ENCODE results near the gene COX8A. TPM values are rescaled to one million over a fixed set of nuclear protein-coding genes. Genes with fewer than 3 reads are reported as not detected.

COX8A gene
- total RNA-seq, 1 experiment from 2014 or later = 325 TPM

- no peaks in the 10 kb centered on the region for H3K27me3 Mint-ChIP-seq (ENCODE audit: unreplicated experiment)
- peaks cover 10% of the 10 kb centered on the region for H3K36me3 Mint-ChIP-seq (ENCODE audit: insufficient read depth, unreplicated experiment)
- no peak overlapping the region for H3K27ac Mint-ChIP-seq (ENCODE audit: unreplicated experiment)
- H3K4me3 Mint-ChIP-seq (ENCODE audit: low read depth, unreplicated experiment) = no peak overlapping the region
- DNase-seq = peak; percentile 73
- CTCF ChIA-PET = interaction anchor here (0.6 to 2.1 kb wide), 15 partner anchors 11 to 178 kb away, joined by 3 to 38 read pairs (median 7); partner anchors contain the start of genes COX8A, MARK2 and ZFTA
- H3K4me1 Mint-ChIP-seq (ENCODE audit: low read depth, unreplicated experiment) = no peaks in the 10 kb centered on the region
- no TSS peak for BruUV-seq (replicated peaks)
- intact Hi-C loops (cut with micrococcal nuclease; ENCODE audit: unreplicated experiment) = loop anchor here (1.0 kb wide), 1 partner anchor 108 kb away; no protein-coding TSS in a partner anchor
- no peaks in the 10 kb centered on the region for H3K9me3 Mint-ChIP-seq (ENCODE audit: low read depth, unreplicated experiment)
- peak; percentile 50 for TF ChIP-seq CTCF (IDR thresholded peaks at IDR 0.05; ENCODE audit: unreplicated experiment)
Observed at GRCh38 chr11:63945477-63946163, 28.8 kb upstream of the COX8A start.

DNA sequence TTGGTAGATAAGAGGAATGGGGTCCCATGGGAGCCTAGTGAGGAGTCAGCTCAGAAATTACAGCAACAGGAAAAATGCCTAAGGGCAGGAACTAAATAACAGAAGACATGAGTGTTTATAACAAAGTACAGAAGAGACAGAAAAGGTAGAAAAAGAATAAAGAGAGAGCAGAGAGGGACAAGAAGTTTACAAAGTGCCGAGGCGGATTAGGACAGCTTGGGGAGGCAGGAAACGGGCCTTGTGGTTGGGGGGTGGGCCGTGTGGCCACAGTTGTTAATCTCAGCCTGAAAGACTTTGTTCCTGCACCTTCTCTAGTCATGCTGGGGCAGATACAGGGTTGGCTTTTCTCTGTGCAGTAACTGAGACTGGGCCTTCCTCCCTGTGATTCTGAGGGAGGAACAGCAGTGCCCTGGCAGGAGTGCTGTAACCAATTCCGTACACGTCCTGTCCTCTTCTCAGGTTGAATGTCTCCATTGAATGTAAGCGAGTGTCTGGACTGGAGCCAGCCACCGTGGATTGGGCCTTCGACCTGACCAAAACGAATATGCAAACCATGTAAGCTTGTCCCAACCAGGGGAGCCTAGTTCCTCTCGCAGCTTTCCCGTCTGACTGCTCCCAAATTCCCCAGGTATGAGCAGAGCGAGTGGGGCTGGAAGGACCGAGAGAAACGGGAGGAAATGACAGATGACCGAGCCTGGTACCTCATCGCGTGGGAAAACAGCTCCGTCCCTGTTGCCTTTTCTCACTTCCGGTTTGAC is 22.5 kb upstream of the COX8A start:
- DNase-seq = no peak
- no peak overlapping the region for H3K4me3 Mint-ChIP-seq (ENCODE audit: low read depth, unreplicated experiment)
- no peak overlapping the region for H3K27ac Mint-ChIP-seq (ENCODE audit: unreplicated experiment)
- no TSS peak for BruUV-seq (replicated peaks)
- intact Hi-C loops (cut with micrococcal nuclease; ENCODE audit: unreplicated experiment) = no loop called here
- CTCF ChIA-PET = interaction anchor here (0.6 kb wide), 1 partner anchor 61 kb away, joined by 3 read pairs; no protein-coding TSS in a partner anchor
- TF ChIP-seq CTCF (IDR thresholded peaks at IDR 0.05; ENCODE audit: unreplicated experiment) = no peak
- H3K4me1 Mint-ChIP-seq (ENCODE audit: low read depth, unreplicated experiment) = no peaks in the 10 kb centered on the region
- no peaks in the 10 kb centered on the region for H3K27me3 Mint-ChIP-seq (ENCODE audit: unreplicated experiment)
- no peaks in the 10 kb centered on the region for H3K9me3 Mint-ChIP-seq (ENCODE audit: low read depth, unreplicated experiment)
- peaks cover 22% of the 10 kb centered on the region for H3K36me3 Mint-ChIP-seq (ENCODE audit: insufficient read depth, unreplicated experiment)

DNA sequence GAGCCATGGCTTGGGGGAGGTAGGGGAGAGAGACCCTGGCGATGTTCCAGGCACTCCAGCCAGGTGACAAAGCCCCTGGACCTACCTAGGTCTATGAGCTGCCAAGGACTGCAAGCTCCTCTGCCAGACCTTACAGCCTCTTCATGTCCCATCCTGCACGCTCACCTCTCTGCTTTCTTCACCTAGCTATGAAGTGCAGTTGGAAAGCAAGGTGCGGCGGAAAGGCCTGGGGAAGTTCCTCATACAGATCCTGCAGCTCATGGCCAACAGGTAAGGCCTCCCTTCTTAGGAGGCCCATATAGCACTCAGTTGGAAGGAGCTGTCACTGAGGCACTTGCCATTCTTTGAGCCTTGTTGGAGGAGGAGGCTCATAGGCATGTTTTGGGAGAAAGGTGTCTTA is 21.9 kb upstream of the COX8A start:
- no TSS peak for BruUV-seq (replicated peaks)
- Mint-ChIP-seq H3K27ac (ENCODE audit: unreplicated experiment) (no peak overlapping the region), H3K4me1 (ENCODE audit: low read depth, unreplicated experiment) (no peaks in the 10 kb centered on the region), H3K36me3 (ENCODE audit: insufficient read depth, unreplicated experiment) (peaks cover 19% of the 10 kb centered on the region), H3K27me3 (ENCODE audit: unreplicated experiment) (no peaks in the 10 kb centered on the region), H3K9me3 (ENCODE audit: low read depth, unreplicated experiment) (no peaks in the 10 kb centered on the region), H3K4me3 (ENCODE audit: low read depth, unreplicated experiment) (no peak overlapping the region)
- intact Hi-C loops (cut with micrococcal nuclease; ENCODE audit: unreplicated experiment) = no loop called here
- TF ChIP-seq CTCF (IDR thresholded peaks at IDR 0.05; ENCODE audit: unreplicated experiment) = no peak
- CTCF ChIA-PET = interaction anchor here (0.6 kb wide), 1 partner anchor 62 kb away, joined by 3 read pairs; no protein-coding TSS in a partner anchor
- no peak for DNase-seq

DNA sequence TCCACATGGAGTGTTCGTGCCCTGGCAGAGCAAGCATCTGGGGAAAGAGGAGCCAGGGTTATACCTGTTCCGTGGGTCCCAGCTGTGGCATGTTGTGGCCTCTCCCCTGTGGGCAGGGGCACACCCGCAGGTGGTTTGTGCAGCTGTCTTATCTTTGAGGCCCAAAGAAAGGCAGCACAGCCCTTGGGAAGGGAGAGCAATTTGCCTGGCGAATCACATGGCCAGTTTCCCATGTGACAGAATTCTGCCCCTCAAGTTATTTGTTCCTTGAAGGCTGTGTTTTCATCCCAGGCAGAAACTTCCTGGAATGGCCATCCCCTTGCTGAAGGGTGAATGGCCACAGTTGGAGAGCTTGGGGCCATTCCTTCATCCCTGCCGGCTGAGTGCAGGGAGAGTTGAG is 16.4 kb upstream of the COX8A start:
- no peak for TF ChIP-seq CTCF (IDR thresholded peaks at IDR 0.05; ENCODE audit: unreplicated experiment)
- no TSS peak for BruUV-seq (replicated peaks)
- intact Hi-C loops (cut with micrococcal nuclease; ENCODE audit: unreplicated experiment) = no loop called here
- Mint-ChIP-seq H3K9me3 (ENCODE audit: low read depth, unreplicated experiment) (no peaks in the 10 kb centered on the region), H3K27me3 (ENCODE audit: unreplicated experiment) (no peaks in the 10 kb centered on the region), H3K4me1 (ENCODE audit: low read depth, unreplicated experiment) (no peaks in the 10 kb centered on the region), H3K4me3 (ENCODE audit: low read depth, unreplicated experiment) (no peak overlapping the region), H3K27ac (ENCODE audit: unreplicated experiment) (no peak overlapping the region), H3K36me3 (ENCODE audit: insufficient read depth, unreplicated experiment) (peaks cover 24% of the 10 kb centered on the region)
- DNase-seq = no peak
- CTCF ChIA-PET = no interaction called here

Data from Calu3 (cell line).